Epithelial cell of esophagus (primary cell): Measurements from ENCODE around the gene PRICKLE4.

ENCODE experiments used
- DNase-seq: peaks from one replicate; pipeline ENCODE4 v3.0.0; 2010; ENCODE audit warnings: low read depth
- H3K4me3 ChIP-seq: 2 replicates; pipeline ENCODE4 v1.5.1; 2011; ENCODE audit warnings: mild to moderate bottlenecking, low read length, control low read depth
- TF ChIP-seq, protein P1 (sequence below): IDR thresholded peaks from 2 replicates; pipeline ENCODE4 v1.5.1; 2011; ENCODE audit warnings: low read depth, mild to moderate bottlenecking, low read length, control low read depth, inconsistent platforms; ENCODE audit not compliant: insufficient read depth; ENCODE audit errors: missing control alignments

Gene PRICKLE4

DNA sequence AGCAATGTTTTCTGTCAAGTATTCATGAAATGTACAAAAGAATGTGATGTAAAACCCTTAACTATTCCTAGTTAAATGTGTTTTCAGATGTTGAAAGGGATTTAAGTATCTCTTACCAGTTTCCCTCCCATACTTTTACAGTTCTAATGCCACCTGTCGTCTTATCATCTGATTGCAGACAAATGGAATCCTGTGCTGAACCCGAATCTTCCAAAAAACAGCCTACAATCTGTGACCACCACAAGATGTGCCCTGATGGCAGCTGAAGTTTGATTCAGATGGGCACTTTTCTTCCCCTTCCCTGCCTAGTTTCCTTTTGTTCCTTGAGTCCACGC, 8.8 kb downstream of the PRICKLE4 start:
- TF ChIP-seq, protein P1, sequence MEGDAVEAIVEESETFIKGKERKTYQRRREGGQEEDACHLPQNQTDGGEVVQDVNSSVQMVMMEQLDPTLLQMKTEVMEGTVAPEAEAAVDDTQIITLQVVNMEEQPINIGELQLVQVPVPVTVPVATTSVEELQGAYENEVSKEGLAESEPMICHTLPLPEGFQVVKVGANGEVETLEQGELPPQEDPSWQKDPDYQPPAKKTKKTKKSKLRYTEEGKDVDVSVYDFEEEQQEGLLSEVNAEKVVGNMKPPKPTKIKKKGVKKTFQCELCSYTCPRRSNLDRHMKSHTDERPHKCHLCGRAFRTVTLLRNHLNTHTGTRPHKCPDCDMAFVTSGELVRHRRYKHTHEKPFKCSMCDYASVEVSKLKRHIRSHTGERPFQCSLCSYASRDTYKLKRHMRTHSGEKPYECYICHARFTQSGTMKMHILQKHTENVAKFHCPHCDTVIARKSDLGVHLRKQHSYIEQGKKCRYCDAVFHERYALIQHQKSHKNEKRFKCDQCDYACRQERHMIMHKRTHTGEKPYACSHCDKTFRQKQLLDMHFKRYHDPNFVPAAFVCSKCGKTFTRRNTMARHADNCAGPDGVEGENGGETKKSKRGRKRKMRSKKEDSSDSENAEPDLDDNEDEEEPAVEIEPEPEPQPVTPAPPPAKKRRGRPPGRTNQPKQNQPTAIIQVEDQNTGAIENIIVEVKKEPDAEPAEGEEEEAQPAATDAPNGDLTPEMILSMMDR: no peak
- no peak for DNase-seq
- no peak overlapping the region for H3K4me3 ChIP-seq

DNA sequence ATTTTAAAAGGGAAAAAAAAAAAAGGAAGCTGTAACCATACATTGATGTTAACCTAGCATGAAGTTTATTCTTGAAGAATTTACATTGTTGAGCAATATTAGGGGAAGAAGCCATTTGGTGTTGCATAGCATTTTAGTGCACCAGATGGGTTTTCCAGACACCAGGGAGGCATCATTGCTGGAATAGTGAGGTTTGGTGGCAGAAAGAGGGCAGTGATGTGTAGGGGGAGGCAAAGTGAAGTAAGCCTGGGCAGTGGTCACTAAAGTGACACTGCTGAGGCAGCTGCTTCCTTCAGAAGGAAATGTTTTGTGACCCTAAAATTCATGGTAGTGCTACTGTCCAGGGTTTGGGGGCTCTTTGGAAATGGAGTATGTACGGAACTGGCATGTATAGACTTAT, 9.5 kb downstream of the PRICKLE4 start:
- TF ChIP-seq, protein P1: no peak
- no peak overlapping the region for H3K4me3 ChIP-seq
- DNase-seq: no peak

DNA sequence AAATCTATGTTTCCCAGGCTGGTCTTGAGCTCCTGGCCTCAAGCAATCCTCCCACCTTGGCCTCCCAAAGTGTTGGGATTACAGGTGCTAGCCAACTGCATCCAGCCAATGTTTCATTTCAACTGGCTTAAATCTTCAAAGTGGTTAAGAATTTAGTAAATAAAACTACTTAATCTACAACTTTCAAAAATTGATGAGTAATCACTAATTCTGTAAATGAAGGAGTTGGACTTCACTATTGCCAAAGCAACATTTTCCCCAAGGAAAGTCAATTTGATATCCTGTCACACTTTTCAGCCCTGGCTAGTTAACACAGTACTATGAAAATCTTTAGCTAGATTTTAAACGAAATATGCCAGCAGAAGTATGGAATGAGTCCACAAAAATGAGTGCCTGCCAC, 10.7 kb downstream of the PRICKLE4 start:
- no peak overlapping the region for H3K4me3 ChIP-seq
- TF ChIP-seq, protein P1: no peak
- DNase-seq: no peak

DNA sequence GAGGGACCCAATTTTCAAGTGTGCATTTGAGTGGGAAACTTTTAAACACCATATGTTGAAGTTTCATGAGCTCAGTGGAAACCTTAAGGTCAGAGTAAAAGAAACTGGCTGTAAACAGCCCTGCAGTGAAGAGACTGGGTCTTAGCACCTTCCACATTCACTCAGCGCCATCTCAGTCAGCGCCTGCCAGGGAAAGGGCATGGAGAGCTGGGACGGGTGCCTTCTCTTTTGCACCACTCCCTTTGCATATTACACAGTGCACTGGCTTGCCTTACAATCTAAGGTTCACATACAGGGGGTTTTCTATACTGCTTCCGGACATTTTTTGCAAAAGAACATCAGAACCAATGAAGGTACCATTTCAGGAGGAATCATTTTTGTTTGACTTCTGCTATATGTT, 11.4 kb downstream of the PRICKLE4 start:
- TF ChIP-seq, protein P1: no peak
- no peak overlapping the region for H3K4me3 ChIP-seq
- DNase-seq: no peak

DNA sequence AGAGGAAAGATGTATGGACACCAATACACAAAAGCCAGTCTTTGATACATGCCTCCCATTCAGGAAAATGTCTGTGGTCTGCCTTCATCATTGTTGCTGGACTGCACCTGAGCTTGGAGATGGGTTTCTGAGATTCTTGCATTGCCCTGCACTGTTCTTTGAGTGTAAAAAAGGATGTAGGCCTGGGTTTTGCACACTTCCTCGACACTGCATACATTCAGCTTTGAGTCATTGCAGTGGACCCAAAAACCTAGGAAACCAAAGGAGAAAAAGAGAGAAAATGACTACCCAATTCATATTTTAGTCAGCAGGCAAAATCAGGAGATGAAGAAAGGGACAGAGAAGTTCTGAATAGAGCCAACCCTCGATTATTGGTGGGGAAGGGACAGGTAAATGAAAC, 15.9 kb downstream of the PRICKLE4 start:
- no peak overlapping the region for H3K4me3 ChIP-seq
- no peak for DNase-seq
- TF ChIP-seq, protein P1: no peak

DNA sequence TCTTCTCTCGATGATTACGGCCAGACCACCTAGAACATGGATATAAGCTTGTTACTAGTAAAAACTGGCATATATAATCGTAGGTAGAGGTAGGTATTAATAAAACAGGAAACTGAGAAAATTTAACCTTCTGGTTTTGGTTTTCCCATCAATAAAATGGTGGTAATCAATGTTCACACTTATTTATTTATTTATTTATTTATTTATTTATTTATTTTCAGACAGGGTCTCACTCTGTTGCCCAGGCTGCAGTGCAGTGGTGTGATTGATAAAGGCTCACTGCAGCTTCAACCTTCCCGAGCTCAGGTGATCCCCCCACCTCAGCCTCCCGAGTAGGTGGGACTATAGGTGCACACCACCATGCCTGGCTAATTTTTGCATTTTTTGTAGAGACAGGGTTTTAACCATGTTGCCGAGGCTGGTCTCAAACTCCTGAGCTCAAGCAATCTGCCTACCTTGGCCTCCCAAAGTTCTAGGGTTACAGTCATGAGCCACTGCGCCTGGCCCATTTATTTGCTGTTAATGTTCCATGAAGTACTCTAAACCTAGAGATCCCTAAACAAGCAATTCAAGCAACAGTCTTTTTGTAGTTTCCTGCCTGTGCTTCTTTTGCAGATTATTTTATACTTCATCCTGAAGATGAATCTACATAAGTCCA, 18.4 kb downstream of the PRICKLE4 start:
- no peak for DNase-seq
- H3K4me3 ChIP-seq: no peak overlapping the region
- TF ChIP-seq, protein P1: no peak

DNA sequence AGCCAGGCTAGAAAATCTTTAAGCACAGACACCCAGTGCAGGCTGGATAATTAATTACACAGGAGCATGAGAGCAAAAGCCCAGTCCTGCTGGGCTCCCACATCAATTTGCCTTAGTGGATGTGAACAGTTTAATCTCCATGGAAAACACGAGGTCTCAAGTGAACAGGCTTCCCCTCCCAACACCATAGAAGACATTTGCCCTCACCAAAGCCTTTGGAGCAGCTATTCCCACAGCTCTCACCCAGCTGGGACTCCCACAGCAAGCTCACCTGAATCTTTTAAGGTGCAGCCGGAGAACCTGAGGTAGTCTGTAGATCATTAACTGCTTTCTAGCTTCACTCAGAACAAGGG, 19.0 kb downstream of the PRICKLE4 start:
- no peak for DNase-seq
- H3K4me3 ChIP-seq: no peak overlapping the region
- TF ChIP-seq, protein P1: no peak
